Keratinocyte (primary cell): ENCODE data around the gene MDFI. TPM values are rescaled to one million over a fixed set of nuclear protein-coding genes. Genes with fewer than 3 reads are reported as not detected.
"Not testable (repeated sequence)": the region's sequence is repeated elsewhere in the genome, so short reads cannot be mapped to it uniquely, and the experiment has no call there.

Experiments
- DNase-seq: peaks from one replicate; pipeline ENCODE4 v3.0.0-alpha.2; 2011; ENCODE audit warnings: low read depth, missing footprints, low spot score
- FAIRE-seq: peaks from 2 replicates; lab custom pipeline; 2011; peaks lifted over from hg19 to GRCh38; lab: Jason Lieb, UNC
- H2AFZ ChIP-seq: 2 replicates; pipeline ENCODE4 v1.6.0; 2012; ENCODE audit warnings: low read length, control low read depth, inconsistent platforms; ENCODE audit not compliant: control insufficient read depth
- H3K27ac ChIP-seq: 2 replicates; pipeline ENCODE4 v1.5.1; 2011; ENCODE audit warnings: low read length; ENCODE audit not compliant: control insufficient read depth, insufficient read depth
- H3K27me3 ChIP-seq: 3 replicates; pipeline ENCODE4 v1.6.0; 2011; ENCODE audit warnings: low read length; ENCODE audit not compliant: control insufficient read depth, insufficient read depth; ENCODE audit errors: extremely low read depth
- H3K36me3 ChIP-seq, 2 experiments: 2 replicates in 1 of 2; 3 replicates in 1 of 2; pipeline ENCODE4 v1.5.1; 2011; ENCODE audit warnings: low read length in 2 of 2, mild to moderate bottlenecking in 1 of 2; ENCODE audit not compliant: control insufficient read depth in 2 of 2, insufficient read depth in 2 of 2; ENCODE audit errors: extremely low read depth in 1 of 2
- H3K4me1 ChIP-seq: 3 replicates; pipeline ENCODE4 v1.5.1; 2011; ENCODE audit warnings: low read length; ENCODE audit not compliant: control insufficient read depth, insufficient read depth; ENCODE audit errors: extremely low read depth
- H3K4me2 ChIP-seq: 3 replicates; pipeline ENCODE4 v1.6.0; 2011; ENCODE audit warnings: low read depth, low read length; ENCODE audit not compliant: control insufficient read depth, insufficient read depth; ENCODE audit errors: extremely low read depth
- H3K4me3 ChIP-seq, 3 experiments: fragments of 200-600 bp in 1 of 3; sonication (generic) in 1 of 3; 2 replicates in 2 of 3; 3 replicates in 1 of 3; pipeline ENCODE4 v1.5.1; 2011 to 2016; ENCODE audit warnings: low read length in 3 of 3, mild to moderate bottlenecking in 3 of 3, control low read depth in 2 of 3, inconsistent platforms in 1 of 3, low read depth in 1 of 3, mixed read lengths in 1 of 3, mixed run types in 1 of 3, moderate library complexity in 1 of 3; ENCODE audit not compliant: control insufficient read depth in 2 of 3, insufficient read depth in 2 of 3; ENCODE audit errors: extremely low read depth in 1 of 3
- H3K79me2 ChIP-seq: 2 replicates; pipeline ENCODE4 v1.6.0; 2012; ENCODE audit warnings: low read length; ENCODE audit not compliant: control insufficient read depth, insufficient read depth
- H3K9ac ChIP-seq: 3 replicates; pipeline ENCODE4 v1.6.0; 2011; ENCODE audit warnings: low read length; ENCODE audit not compliant: control insufficient read depth, insufficient read depth; ENCODE audit errors: extremely low read depth
- H3K9me1 ChIP-seq: 3 replicates; pipeline ENCODE4 v1.6.0; 2011; ENCODE audit warnings: low read length; ENCODE audit not compliant: control insufficient read depth, insufficient read depth; ENCODE audit errors: extremely low read depth
- H3K9me3 ChIP-seq: 2 replicates; pipeline ENCODE4 v1.5.1; 2012; ENCODE audit warnings: low read depth, low read length; ENCODE audit not compliant: control insufficient read depth
- H4K20me1 ChIP-seq: 3 replicates; pipeline ENCODE4 v1.6.0; 2011; ENCODE audit warnings: low read length; ENCODE audit not compliant: control insufficient read depth, insufficient read depth; ENCODE audit errors: extremely low read depth
- CTCF ChIP-seq, 3 experiments: IDR thresholded peaks in 1 of 3; conservative IDR thresholded peaks in 1 of 3; optimal IDR thresholded peaks in 1 of 3; 2 replicates in 2 of 3; 3 replicates in 1 of 3; pipeline versions ENCODE3 to v1.5.1; 2011; ENCODE audit warnings: low read length in 3 of 3, mild to moderate bottlenecking in 3 of 3, moderate library complexity in 2 of 3, control low read depth in 1 of 3, inconsistent platforms in 1 of 3; ENCODE audit not compliant: insufficient read depth in 2 of 3; ENCODE audit errors: extremely low read depth in 1 of 3
- EZH2 ChIP-seq: IDR thresholded peaks from one replicate; pipeline ENCODE4 v1.6.1; 2012; ENCODE audit warnings: inconsistent platforms, mild to moderate bottlenecking, low read length, moderate library complexity
- dilution Hi-C: fragments of 300-500 bp; cut with MboI; formaldehyde crosslinking; loops from one replicate; pipeline ENCODE4 v1.7.0; 2020; ENCODE audit warnings: low sequenced_read_pairs; ENCODE audit not compliant: extremely low pct_ligation_motif_present
- polyA plus RNA-seq, 5 experiments: library from polyadenylated mRNA; depleted of rRNA in 3 of 5; stranded (reverse) in 3 of 5; stranded (forward) in 1 of 5; unstranded in 1 of 5; fragments of >200 nt; gene quantifications; 1 replicate in 1 of 5; 2 replicates in 3 of 5; 3 replicates in 1 of 5; pipeline versions ENCODE4 v1.2.1 to v1.2.3, GENCODE V29; 2011 to 2012; ENCODE audit warnings: missing spikeins in 2 of 5, low read depth in 1 of 5, low replicate concordance in 1 of 5

The MDFI gene
- polyA plus RNA-seq, 1 donor (not counting 4 experiments of a cell fraction or from before 2014, with no cell fraction given), result 60.1 TPM

- dilution Hi-C loops, result no loop called here
- no peak overlapping the region for H3K9ac ChIP-seq
- H3K4me1 ChIP-seq, result no peaks in the 10 kb centered on the region
- FAIRE-seq, result no peak
- H4K20me1 ChIP-seq, result no peaks in the 10 kb centered on the region
- H3K27ac ChIP-seq, result no peak overlapping the region
- DNase-seq, result no peak
- H3K9me1 ChIP-seq, result no peaks in the 10 kb centered on the region
- H3K79me2 ChIP-seq, result no peaks in the 10 kb centered on the region
- H3K4me3 ChIP-seq, result no peak overlapping the region
- H2AFZ ChIP-seq, result no peak overlapping the region
- H3K4me2 ChIP-seq, result no peak overlapping the region
- H3K27me3 ChIP-seq, result no peaks in the 10 kb centered on the region
- H3K36me3 ChIP-seq, result no peaks in the 10 kb centered on the region
- H3K9me3 ChIP-seq, result no peaks in the 10 kb centered on the region
- TF ChIP-seq EZH2 (no peak), CTCF (optimal IDR thresholded peaks at IDR 0.05 in 1 of 3, IDR thresholded peaks at IDR 0.05 in 1 of 3, conservative IDR thresholded peaks at IDR 0.05 in 1 of 3; ENCODE audit: extremely low read depth in 1 of 3, insufficient read depth in 2 of 3, low read length in 3 of 3) (no peak)
These were observed 23.0 kb upstream of the MDFI start for GRCh38 chr6:41615311-41615710.

- H3K4me3 ChIP-seq, result no peak overlapping the region
- H3K27me3 ChIP-seq, result no peaks in the 10 kb centered on the region
- no peaks in the 10 kb centered on the region for H3K9me1 ChIP-seq
- no peaks in the 10 kb centered on the region for H3K36me3 ChIP-seq
- dilution Hi-C loops, result no loop called here
- H3K4me1 ChIP-seq, result peaks cover 15% of the 10 kb centered on the region
- no peak overlapping the region for H2AFZ ChIP-seq
- H4K20me1 ChIP-seq, result no peaks in the 10 kb centered on the region
- H3K27ac ChIP-seq, result no peak overlapping the region
- FAIRE-seq (no peak), DNase-seq (no peak)
- TF ChIP-seq EZH2 (no peak), CTCF (optimal IDR thresholded peaks at IDR 0.05 in 1 of 3, IDR thresholded peaks at IDR 0.05 in 1 of 3, conservative IDR thresholded peaks at IDR 0.05 in 1 of 3; ENCODE audit: extremely low read depth in 1 of 3, insufficient read depth in 2 of 3, low read length in 3 of 3) (no peak)
- no peaks in the 10 kb centered on the region for H3K79me2 ChIP-seq
- peaks cover 2% of the 10 kb centered on the region for H3K9me3 ChIP-seq
- H3K4me2 ChIP-seq, result no peak overlapping the region
- no peak overlapping the region for H3K9ac ChIP-seq
These were observed 19.7 kb upstream of the MDFI start for GRCh38 chr6:41618598-41618997.

- H3K4me3 ChIP-seq, H3K36me3 ChIP-seq, H3K9me3 ChIP-seq, H4K20me1 ChIP-seq, H3K27ac ChIP-seq, H3K9me1 ChIP-seq, DNase-seq, H3K79me2 ChIP-seq, FAIRE-seq, H3K27me3 ChIP-seq, H2AFZ ChIP-seq, H3K9ac ChIP-seq, dilution Hi-C loops, H3K4me2 ChIP-seq: not testable (repeated sequence)
- peaks cover 15% of the 10 kb centered on the region for H3K4me1 ChIP-seq
These were observed 19.1 kb upstream of the MDFI start for GRCh38 chr6:41619193-41619592.
